Memory B cell (primary cell): Measurements from ENCODE around the gene DUT.
A peak's percentile ranks its signal among the peaks of the same experiment; 100 is the strongest.
"Not testable (repeated sequence)": the region's sequence is repeated elsewhere in the genome, so short reads cannot be mapped to it uniquely, and the experiment has no call there.

ENCODE experiments used
- ATAC-seq: fragments of 150-1000 bp; cut with Tn5 transposase; 2 replicates; pipeline ENCODE4 v1.10.0; 2021; ENCODE audit warnings: low read depth, mild to moderate bottlenecking, moderate library complexity
- DNase-seq, 2 donors: peaks; one replicate each; pipeline ENCODE4 v3.0.0; 2022; ENCODE audit warnings: low spot score in 2 of 2
- H3K27ac Mint-ChIP-seq: one replicate; pipeline ENCODE4 v1.8.0; 2022; ENCODE audit warnings: mild to moderate bottlenecking, moderate library complexity, mixed read lengths
- H3K27me3 Mint-ChIP-seq: one replicate; pipeline ENCODE4 v1.8.0; 2022; ENCODE audit warnings: mixed read lengths
- H3K36me3 Mint-ChIP-seq: one replicate; pipeline ENCODE4 v1.8.0; 2022; ENCODE audit warnings: mild to moderate bottlenecking, mixed read lengths
- H3K4me1 Mint-ChIP-seq: one replicate; pipeline ENCODE4 v1.8.0; 2022; ENCODE audit warnings: mixed read lengths
- H3K4me3 Mint-ChIP-seq: one replicate; pipeline ENCODE4 v1.8.0; 2022; ENCODE audit warnings: mild to moderate bottlenecking, moderate library complexity, mixed read lengths
- H3K9me3 Mint-ChIP-seq: one replicate; pipeline ENCODE4 v1.8.0; 2022; ENCODE audit warnings: mixed read lengths

The DUT gene

DNA sequence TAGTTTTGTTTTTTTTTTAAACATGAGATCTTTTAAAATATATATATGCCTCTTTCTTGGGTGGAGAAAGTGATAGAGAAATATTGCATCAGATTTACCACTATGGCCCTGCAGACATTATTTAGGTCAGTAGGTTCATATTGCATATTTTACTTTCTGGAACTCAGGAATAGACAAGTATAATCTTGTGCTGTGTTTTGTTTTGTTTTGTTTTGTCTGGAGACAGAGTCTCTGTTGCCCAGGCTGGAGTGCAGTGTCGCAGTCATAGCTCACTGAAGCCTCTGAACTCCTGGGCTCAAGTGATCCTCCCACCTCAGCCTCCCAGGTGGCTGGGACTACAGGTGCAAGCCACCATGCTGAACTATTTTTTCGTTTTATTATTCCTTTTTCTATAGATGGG lies 21.5 kb upstream of the DUT start:
- no peak for DNase-seq
- H3K27ac Mint-ChIP-seq, result no peak overlapping the region
- no peaks in the 10 kb centered on the region for H3K36me3 Mint-ChIP-seq
- H3K9me3 Mint-ChIP-seq, result no peaks in the 10 kb centered on the region
- peaks cover under 1% of the 10 kb centered on the region for H3K27me3 Mint-ChIP-seq
- H3K4me1 Mint-ChIP-seq, result no peaks in the 10 kb centered on the region
- no peak for ATAC-seq
- H3K4me3 Mint-ChIP-seq, result no peak overlapping the region

- no peak for DNase-seq
- ATAC-seq, result no peak
- H3K27ac Mint-ChIP-seq, result no peak overlapping the region
- no peak overlapping the region for H3K4me3 Mint-ChIP-seq
- no peaks in the 10 kb centered on the region for H3K4me1 Mint-ChIP-seq
- H3K9me3 Mint-ChIP-seq, result no peaks in the 10 kb centered on the region
- peaks cover 3% of the 10 kb centered on the region for H3K27me3 Mint-ChIP-seq
- no peaks in the 10 kb centered on the region for H3K36me3 Mint-ChIP-seq
Observed at GRCh38 chr15:48313216-48313615, 18.0 kb upstream of the DUT start.

DNA sequence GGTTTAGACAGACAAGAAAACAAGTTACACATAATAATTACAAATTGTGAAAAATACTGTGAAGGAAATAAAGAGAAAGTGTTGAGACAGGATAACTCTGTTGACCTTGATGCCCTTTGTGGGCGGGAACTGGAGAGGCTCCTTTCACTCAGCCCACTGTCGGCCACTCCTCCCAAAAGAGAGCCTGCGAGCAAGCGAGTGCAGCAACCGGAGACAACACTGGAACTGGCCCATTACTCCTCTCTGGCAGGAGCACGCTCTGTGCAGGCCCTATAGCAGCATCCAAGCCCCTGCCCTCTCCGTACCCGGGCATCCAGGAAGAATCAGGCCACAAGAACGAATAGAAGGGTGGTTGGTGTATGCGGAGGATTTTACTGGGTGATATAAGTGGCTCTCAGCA lies 16.2 kb upstream of the DUT start:
- no peaks in the 10 kb centered on the region for H3K36me3 Mint-ChIP-seq
- ATAC-seq (no peak), DNase-seq (no peak)
- H3K27me3 Mint-ChIP-seq, result peaks cover 3% of the 10 kb centered on the region
- no peaks in the 10 kb centered on the region for H3K9me3 Mint-ChIP-seq
- no peaks in the 10 kb centered on the region for H3K4me1 Mint-ChIP-seq
- no peak overlapping the region for H3K27ac Mint-ChIP-seq
- H3K4me3 Mint-ChIP-seq, result no peak overlapping the region

DNA sequence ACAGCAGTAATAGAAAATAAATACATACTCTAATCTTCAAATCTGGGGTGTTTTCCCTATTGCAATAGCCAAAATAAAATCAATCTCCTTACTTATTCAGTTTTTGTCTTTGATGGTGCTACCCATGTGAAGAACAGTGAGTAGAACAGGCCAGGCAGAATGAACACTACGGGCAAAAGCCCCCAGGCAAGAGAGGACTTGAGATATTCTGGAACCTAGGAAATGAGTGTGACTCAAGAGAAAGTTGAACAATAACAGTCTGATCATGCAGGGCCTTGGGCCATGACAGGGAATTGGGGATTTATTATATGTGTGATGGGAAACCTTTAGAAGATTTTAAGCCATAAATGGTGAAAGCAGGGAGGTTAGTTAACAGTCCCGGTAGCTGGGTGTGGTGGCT lies 14.0 kb upstream of the DUT start:
- Mint-ChIP-seq H3K36me3 (no peaks in the 10 kb centered on the region), H3K4me3 (no peak overlapping the region), H3K27me3 (peaks cover 3% of the 10 kb centered on the region), H3K27ac (no peak overlapping the region), H3K4me1 (no peaks in the 10 kb centered on the region), H3K9me3 (no peaks in the 10 kb centered on the region)
- no peak for ATAC-seq
- no peak for DNase-seq

GRCh38 chr15:48318131-48318530 lies 13.1 kb upstream of the DUT start:
- Mint-ChIP-seq H3K4me1 (no peaks in the 10 kb centered on the region), H3K27ac (no peak overlapping the region), H3K27me3 (peaks cover 3% of the 10 kb centered on the region), H3K36me3 (no peaks in the 10 kb centered on the region), H3K4me3 (no peak overlapping the region), H3K9me3 (no peaks in the 10 kb centered on the region)
- ATAC-seq, result no peak
- DNase-seq, result no peak

- Mint-ChIP-seq H3K27ac (no peak overlapping the region), H3K27me3 (no peaks in the 10 kb centered on the region), H3K4me3 (no peak overlapping the region), H3K4me1 (peaks cover 12% of the 10 kb centered on the region), H3K36me3 (no peaks in the 10 kb centered on the region), H3K9me3 (no peaks in the 10 kb centered on the region)
- ATAC-seq (no peak), DNase-seq (no peak)
Observed at GRCh38 chr15:48323294-48323693, 7.9 kb upstream of the DUT start.

- DNase-seq (no peak), ATAC-seq (no peak)
- Mint-ChIP-seq H3K4me1 (peaks cover 12% of the 10 kb centered on the region), H3K36me3 (no peaks in the 10 kb centered on the region), H3K4me3 (no peak overlapping the region), H3K27me3 (no peaks in the 10 kb centered on the region), H3K27ac (no peak overlapping the region), H3K9me3 (no peaks in the 10 kb centered on the region)
Observed at GRCh38 chr15:48324949-48325348, 6.3 kb upstream of the DUT start.

- Mint-ChIP-seq H3K36me3 (no peaks in the 10 kb centered on the region), H3K9me3 (no peaks in the 10 kb centered on the region), H3K4me3 (no peak overlapping the region), H3K4me1 (peaks cover 16% of the 10 kb centered on the region), H3K27me3 (no peaks in the 10 kb centered on the region), H3K27ac (no peak overlapping the region)
- ATAC-seq (no peak), DNase-seq (no peak)
Observed at GRCh38 chr15:48325400-48325799, 5.8 kb upstream of the DUT start.

DNA sequence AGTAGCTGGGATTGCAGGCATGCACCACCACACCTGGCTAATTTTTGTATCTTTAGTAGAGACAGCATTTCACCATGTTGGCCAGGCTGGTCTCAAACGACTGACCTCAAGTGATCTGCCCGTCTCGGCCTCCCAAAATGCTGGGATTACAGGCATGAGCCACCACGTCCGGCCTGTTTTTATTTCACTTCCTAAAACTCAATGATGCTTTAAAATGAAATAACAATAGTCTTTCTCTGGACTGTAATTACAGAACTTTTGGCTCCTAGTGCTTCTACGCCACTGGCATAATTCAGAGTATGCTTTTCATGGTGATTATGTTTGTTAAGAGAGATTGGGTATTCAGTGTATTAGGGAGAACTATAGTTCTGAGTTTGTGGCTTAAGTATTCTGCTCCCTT lies 5.0 kb upstream of the DUT start:
- not testable (repeated sequence) for H3K4me3 Mint-ChIP-seq, H3K36me3 Mint-ChIP-seq, H3K27me3 Mint-ChIP-seq

GRCh38 chr15:48330105-48330785 lies 984 bp upstream of the DUT start:
- H3K9me3 Mint-ChIP-seq, result no peaks in the 10 kb centered on the region
- DNase-seq (no peak), ATAC-seq (no peak)
- H3K36me3 Mint-ChIP-seq, result no peaks in the 10 kb centered on the region
- H3K4me3 Mint-ChIP-seq, result peak overlapping the region; percentile 97
- no peaks in the 10 kb centered on the region for H3K27me3 Mint-ChIP-seq
- H3K27ac Mint-ChIP-seq, result peak overlapping the region; percentile 88
- peaks cover 19% of the 10 kb centered on the region for H3K4me1 Mint-ChIP-seq

More for the DNA sequence above, 5.0 kb upstream of the DUT start:
- H3K27ac Mint-ChIP-seq, H3K9me3 Mint-ChIP-seq, DNase-seq, ATAC-seq: not testable (repeated sequence)
- peaks cover 17% of the 10 kb centered on the region for H3K4me1 Mint-ChIP-seq

- DNase-seq, result peak; percentile 62 to 73
- Mint-ChIP-seq H3K36me3 (peaks cover 4% of the 10 kb centered on the region), H3K4me1 (peaks cover 12% of the 10 kb centered on the region), H3K4me3 (peak overlapping the region; percentile 97), H3K27me3 (no peaks in the 10 kb centered on the region), H3K27ac (peak overlapping the region; percentile 88), H3K9me3 (no peaks in the 10 kb centered on the region)
- ATAC-seq, result peak; percentile 63
Observed at GRCh38 chr15:48331796-48332641, 790 bp downstream of the DUT start.

DNA sequence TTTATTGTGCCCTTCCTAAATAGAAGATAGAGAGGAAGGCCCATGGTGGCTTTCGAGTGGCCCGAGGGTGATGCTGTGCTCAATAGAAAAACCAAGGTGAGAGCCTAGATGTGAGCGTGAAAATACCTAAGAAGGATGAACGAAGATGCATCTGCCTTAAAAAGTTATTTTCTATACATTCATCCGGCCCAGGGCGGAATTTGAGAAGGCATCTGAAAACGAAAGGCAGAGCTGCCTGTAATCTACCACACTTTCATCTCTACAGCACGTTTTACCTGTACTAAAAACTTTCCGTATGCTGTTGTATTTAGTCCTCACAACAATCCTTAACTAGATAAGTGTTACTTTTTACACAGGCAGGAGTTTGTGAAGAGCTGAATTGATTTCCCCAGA lies 1.4 kb downstream of the DUT start:
- Mint-ChIP-seq H3K4me3 (peak overlapping the region; percentile 97), H3K9me3 (no peaks in the 10 kb centered on the region), H3K27me3 (no peaks in the 10 kb centered on the region), H3K36me3 (peaks cover 4% of the 10 kb centered on the region), H3K27ac (peak overlapping the region; percentile 88), H3K4me1 (peaks cover 12% of the 10 kb centered on the region)
- DNase-seq (no peak), ATAC-seq (no peak)

DNA sequence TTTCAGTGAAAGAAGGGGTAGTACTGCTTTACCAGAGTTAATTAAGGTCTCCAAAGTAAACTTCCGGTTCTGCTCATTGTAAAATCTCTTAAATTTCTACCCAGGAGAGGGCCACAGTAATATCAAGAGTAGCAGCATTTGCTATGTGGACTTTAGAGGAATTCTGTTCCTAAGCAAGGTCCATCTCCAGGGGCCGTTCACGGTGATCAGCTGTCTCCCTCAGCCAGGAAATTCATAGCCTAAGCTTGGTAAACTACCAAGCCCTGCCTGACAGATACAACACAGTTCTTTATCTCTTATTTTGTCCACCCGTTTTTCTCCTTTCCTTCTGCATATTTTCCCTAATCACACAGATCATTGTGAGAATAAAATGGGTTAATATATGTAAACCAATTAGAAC lies 2.3 kb downstream of the DUT start:
- Mint-ChIP-seq H3K27me3 (no peaks in the 10 kb centered on the region), H3K4me1 (peaks cover 10% of the 10 kb centered on the region), H3K4me3 (no peak overlapping the region), H3K36me3 (peaks cover 7% of the 10 kb centered on the region), H3K27ac (no peak overlapping the region), H3K9me3 (no peaks in the 10 kb centered on the region)
- ATAC-seq (no peak), DNase-seq (no peak)

- H3K27ac Mint-ChIP-seq, result no peak overlapping the region
- DNase-seq (no peak), ATAC-seq (no peak)
- no peaks in the 10 kb centered on the region for H3K27me3 Mint-ChIP-seq
- peaks cover 7% of the 10 kb centered on the region for H3K36me3 Mint-ChIP-seq
- H3K4me1 Mint-ChIP-seq, result peaks cover 10% of the 10 kb centered on the region
- no peak overlapping the region for H3K4me3 Mint-ChIP-seq
- no peaks in the 10 kb centered on the region for H3K9me3 Mint-ChIP-seq
Observed at GRCh38 chr15:48334260-48334659, 3.0 kb downstream of the DUT start.

DNA sequence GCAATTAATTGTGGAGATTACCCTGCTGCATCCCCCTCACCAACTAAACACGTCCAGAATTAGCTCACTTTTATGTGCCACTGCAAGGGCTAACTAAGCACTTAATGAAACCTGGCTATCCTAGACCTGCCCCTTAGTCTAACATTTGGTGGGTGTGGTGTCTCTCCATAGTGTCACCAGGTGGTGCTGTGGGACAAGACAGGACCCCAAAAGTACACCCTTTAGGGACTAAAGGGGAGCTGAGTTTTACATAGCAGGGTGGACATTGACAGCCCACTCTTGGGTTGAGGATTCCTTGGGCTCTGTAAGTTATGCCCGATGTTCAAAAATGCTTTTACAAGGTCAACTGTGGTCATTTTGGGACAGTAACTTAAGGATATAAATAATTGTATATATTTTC lies 5.7 kb downstream of the DUT start:
- H3K4me3 Mint-ChIP-seq, result no peak overlapping the region
- H3K9me3 Mint-ChIP-seq, result no peaks in the 10 kb centered on the region
- peaks cover 8% of the 10 kb centered on the region for H3K4me1 Mint-ChIP-seq
- H3K36me3 Mint-ChIP-seq, result peaks cover 9% of the 10 kb centered on the region
- H3K27me3 Mint-ChIP-seq, result no peaks in the 10 kb centered on the region
- DNase-seq, result no peak
- peak; percentile 31 for ATAC-seq
- H3K27ac Mint-ChIP-seq, result no peak overlapping the region
